IMR-90 (cell line): Measurements from ENCODE around the gene IL17B. TPM values are rescaled to one million over a fixed set of nuclear protein-coding genes. Genes with fewer than 3 reads are reported as not detected.
A peak's percentile ranks its signal among the peaks of the same experiment; 100 is the strongest.

Source experiments
- ATAC-seq: fragments of 200-7000 bp; cut with Tn5 transposase; 2 replicates; pipeline ENCODE4 v1.9.1; 2020; ENCODE audit warnings: low read depth, mild to moderate bottlenecking, moderate library complexity
- BruUV-seq: library from RNA; stranded (reverse); fragments of 400-500 nt; replicated peaks from 2 replicates; lab custom pipeline; 2021; lab: Mats Ljungman, UMichigan
- CTCF ChIA-PET: fragments of 300-600 bp; formaldehyde crosslinking; extraction: SDS; loops from one replicate; lab custom pipeline; 2021; ENCODE audit warnings: antibody characterized with exemption; lab: Yijun Ruan, JAX
- POLR2A ChIA-PET: fragments of 300-600 bp; sonication (Branson Sonifier 250); formaldehyde crosslinking; loops from one replicate; lab custom pipeline; 2022; ENCODE audit warnings: antibody characterized with exemption; ENCODE audit not compliant: unreplicated experiment; lab: Charles Lee
- DNase-seq: peaks from one replicate; pipeline ENCODE4 v3.0.0; 2013
- H2AFZ ChIP-seq: replicated peaks from 2 replicates; pipeline ENCODE3; 2013; ENCODE audit warnings: low read length, mild to moderate bottlenecking; ENCODE audit not compliant: poor library complexity
- H2AK5ac ChIP-seq: 2 replicates; pipeline ENCODE4 v1.6.1; 2013; ENCODE audit warnings: low read depth, low read length, inconsistent platforms
- H2AK9ac ChIP-seq: replicated peaks from 2 replicates; pipeline ENCODE3; 2013; ENCODE audit warnings: mild to moderate bottlenecking, low read depth, low read length, moderate library complexity; ENCODE audit not compliant: poor library complexity
- H2BK120ac ChIP-seq: 2 replicates; pipeline ENCODE4 v1.6.1; 2013; ENCODE audit warnings: low read depth, low read length, inconsistent platforms
- H2BK15ac ChIP-seq: 3 replicates; pipeline ENCODE4 v1.6.1; 2013; ENCODE audit warnings: low read depth, low read length, inconsistent platforms
- H2BK20ac ChIP-seq: 2 replicates; pipeline ENCODE4 v1.6.1; 2013; ENCODE audit warnings: low read depth, mild to moderate bottlenecking, inconsistent platforms, low read length, moderate library complexity
- H2BK5ac ChIP-seq: 2 replicates; pipeline ENCODE4 v1.6.1; 2013; ENCODE audit warnings: mild to moderate bottlenecking, low read depth, low read length, inconsistent platforms; ENCODE audit not compliant: poor library complexity, severe bottlenecking
- H3K14ac ChIP-seq: replicated peaks from 2 replicates; pipeline ENCODE4 v1.6.1; 2013; ENCODE audit warnings: low read depth, low read length, inconsistent platforms
- H3K18ac ChIP-seq: 2 replicates; pipeline ENCODE4 v1.6.1; 2013; ENCODE audit warnings: low read depth, low read length, control low read depth
- H3K23ac ChIP-seq: 2 replicates; pipeline ENCODE4 v1.6.1; 2013; ENCODE audit warnings: low read depth, low read length, inconsistent platforms
- H3K27ac ChIP-seq: 2 replicates; pipeline ENCODE4 v1.5.1; 2013; ENCODE audit warnings: mild to moderate bottlenecking, control low read depth, low read length; ENCODE audit not compliant: insufficient read depth
- H3K27me3 ChIP-seq: 2 replicates; pipeline ENCODE4 v1.6.1; 2013; ENCODE audit warnings: low read length; ENCODE audit not compliant: control insufficient read depth, insufficient read depth
- H3K36me3 ChIP-seq: 2 replicates; pipeline ENCODE4 v1.6.1; 2013; ENCODE audit warnings: low read length, mixed read lengths; ENCODE audit not compliant: control insufficient read depth, insufficient read depth
- H3K4ac ChIP-seq: 2 replicates; pipeline ENCODE4 v1.6.1; 2013; ENCODE audit warnings: low read depth, low read length, inconsistent platforms
- H3K4me1 ChIP-seq: 2 replicates; pipeline ENCODE4 v1.6.1; 2013; ENCODE audit warnings: low read length, mixed read lengths; ENCODE audit not compliant: control insufficient read depth, insufficient read depth
- H3K4me2 ChIP-seq: 2 replicates; pipeline ENCODE4 v1.6.1; 2013; ENCODE audit warnings: low read depth, mild to moderate bottlenecking, control low read depth, low read length, moderate library complexity
- H3K4me3 ChIP-seq: 2 replicates; pipeline ENCODE4 v1.5.1; 2013; ENCODE audit warnings: low read depth, mild to moderate bottlenecking, control low read depth, low read length, moderate library complexity; ENCODE audit not compliant: insufficient read depth
- H3K56ac ChIP-seq: 2 replicates; pipeline ENCODE4 v1.6.1; 2013; ENCODE audit warnings: low read length, inconsistent platforms; ENCODE audit not compliant: insufficient read depth; ENCODE audit errors: extremely low read depth
- H3K79me1 ChIP-seq, 2 experiments: 2 replicates each; pipeline ENCODE4 v1.6.1; 2013; ENCODE audit warnings: low read length in 2 of 2, inconsistent platforms in 1 of 2, low read depth in 1 of 2
- H3K9ac ChIP-seq: 2 replicates; pipeline ENCODE4 v1.6.1; 2013; ENCODE audit warnings: low read depth, low read length, control low read depth
- H3K9me1 ChIP-seq: 2 replicates; pipeline ENCODE4 v1.6.1; 2013; ENCODE audit warnings: low read length, inconsistent platforms; ENCODE audit not compliant: insufficient read depth
- H3K9me3 ChIP-seq: 2 replicates; pipeline ENCODE4 v1.6.1; 2013; ENCODE audit warnings: low read length; ENCODE audit not compliant: control insufficient read depth, insufficient read depth
- H4K20me1 ChIP-seq: 2 replicates; pipeline ENCODE4 v1.6.1; 2013; ENCODE audit warnings: low read length, inconsistent platforms; ENCODE audit not compliant: insufficient read depth
- H4K5ac ChIP-seq: 2 replicates; pipeline ENCODE4 v1.6.1; 2013; ENCODE audit warnings: mild to moderate bottlenecking, low read depth, low read length, control low read depth
- H4K8ac ChIP-seq, 2 experiments: 2 replicates each; pipeline ENCODE4 v1.6.1; 2013; ENCODE audit warnings: low read depth in 2 of 2, low read length in 2 of 2, control low read depth in 1 of 2, inconsistent platforms in 1 of 2
- H4K91ac ChIP-seq: 2 replicates; pipeline ENCODE4 v1.6.1; 2013; ENCODE audit warnings: low read depth, low read length, inconsistent platforms; ENCODE audit not compliant: insufficient read depth
- BHLHE40 ChIP-seq: fragments of 150-350 bp; IDR thresholded peaks from 2 replicates; pipeline ENCODE4 v1.6.1; 2016; ENCODE audit warnings: mild to moderate bottlenecking, low read depth, low read length
- CEBPB ChIP-seq: IDR thresholded peaks from 2 replicates; pipeline ENCODE4 v1.6.1; 2012; ENCODE audit warnings: low read depth, low read length, improper control_type of control experiment
- CHD1 ChIP-seq: IDR thresholded peaks from 2 replicates; pipeline ENCODE4 v1.6.1; 2012; ENCODE audit warnings: low read depth, low read length, improper control_type of control experiment
- FOS ChIP-seq: fragments of 150-350 bp; IDR thresholded peaks from 2 replicates; pipeline ENCODE4 v1.6.1; 2016; ENCODE audit warnings: low read depth, low read length
- MAZ ChIP-seq: IDR thresholded peaks from 2 replicates; pipeline ENCODE4 v1.6.1; 2012; ENCODE audit warnings: low read depth, mild to moderate bottlenecking, low read length, improper control_type of control experiment, moderate library complexity, borderline replicate concordance
- NFE2L2 ChIP-seq: fragments of 150-350 bp; IDR thresholded peaks from 2 replicates; pipeline ENCODE4 v1.6.1; 2016; ENCODE audit warnings: low read depth, mild to moderate bottlenecking, low read length
- POLR2A ChIP-seq: IDR thresholded peaks from 2 replicates; pipeline ENCODE4 v1.6.1; 2012; ENCODE audit warnings: mild to moderate bottlenecking, low read depth, low read length
- RAD21 ChIP-seq: IDR thresholded peaks from 2 replicates; pipeline ENCODE4 v1.6.1; 2012; ENCODE audit warnings: low read length, improper control_type of control experiment
- RCOR1 ChIP-seq: IDR thresholded peaks from 2 replicates; pipeline ENCODE4 v1.6.1; 2012; ENCODE audit warnings: mild to moderate bottlenecking, low read length, improper control_type of control experiment; ENCODE audit not compliant: insufficient replicate concordance
- WGBS, 2 experiments: methylation state at CpG; one replicate each; pipeline versions ENCODE4 v1.1.5 to v1.1.7; 2013; ENCODE audit warnings: missing lambda C conversion rate in 2 of 2; ENCODE audit not compliant: insufficient read length in 1 of 2; ENCODE audit errors: extremely low coverage in 2 of 2; 5-methylcytosine and 5-hydroxymethylcytosine counted together
- dilution Hi-C: fragments of 300-500 bp; cut with HindIII; formaldehyde crosslinking; loops from one replicate; pipeline ENCODE4 v1.14.3; 2018; ENCODE audit warnings: low sequenced_read_pairs; ENCODE audit not compliant: unreplicated experiment
- in situ Hi-C: fragments of 300-500 bp; cut with MboI; formaldehyde crosslinking; loops from 3 replicates; pipeline ENCODE4 v1.14.3; 2019; ENCODE audit warnings: low sequenced_read_pairs, inconsistent platforms, mixed read lengths
- intact Hi-C: fragments of 100-400 bp; cut with micrococcal nuclease; formaldehyde crosslinking; loops from 2 replicates; pipeline ENCODE4 v1.10.0; 2022
- polyA plus RNA-seq, 3 experiments: library from polyadenylated mRNA; depleted of rRNA; stranded (reverse); fragments of >200 nt; gene quantifications; 2 replicates each; pipeline ENCODE4 v1.2.3, GENCODE V29; 2012; ENCODE audit warnings: low replicate concordance in 1 of 3
- total RNA-seq: library from RNA; depleted of rRNA; stranded (reverse); fragments of >200 nt; gene quantifications from 2 replicates; pipeline ENCODE4 v1.2.3, GENCODE V29; 2012
- TF ChIP-seq, protein P1 (sequence below): conservative IDR thresholded peaks from 2 replicates; pipeline ENCODE4 v1.5.1; 2012; ENCODE audit warnings: mild to moderate bottlenecking, low read depth, low read length, improper control_type of control experiment
- TF ChIP-seq, protein P2 (sequence below): fragments of 150-350 bp; IDR thresholded peaks from 2 replicates; pipeline ENCODE4 v1.6.1; 2016; ENCODE audit warnings: low read depth, mild to moderate bottlenecking, low read length, moderate library complexity, borderline replicate concordance

IL17B gene
- total and polyA plus RNA-seq, 2 of the 4 experiments (the other 2 are of a cell fraction) = 0.31 TPM; not detected in 1

DNA sequence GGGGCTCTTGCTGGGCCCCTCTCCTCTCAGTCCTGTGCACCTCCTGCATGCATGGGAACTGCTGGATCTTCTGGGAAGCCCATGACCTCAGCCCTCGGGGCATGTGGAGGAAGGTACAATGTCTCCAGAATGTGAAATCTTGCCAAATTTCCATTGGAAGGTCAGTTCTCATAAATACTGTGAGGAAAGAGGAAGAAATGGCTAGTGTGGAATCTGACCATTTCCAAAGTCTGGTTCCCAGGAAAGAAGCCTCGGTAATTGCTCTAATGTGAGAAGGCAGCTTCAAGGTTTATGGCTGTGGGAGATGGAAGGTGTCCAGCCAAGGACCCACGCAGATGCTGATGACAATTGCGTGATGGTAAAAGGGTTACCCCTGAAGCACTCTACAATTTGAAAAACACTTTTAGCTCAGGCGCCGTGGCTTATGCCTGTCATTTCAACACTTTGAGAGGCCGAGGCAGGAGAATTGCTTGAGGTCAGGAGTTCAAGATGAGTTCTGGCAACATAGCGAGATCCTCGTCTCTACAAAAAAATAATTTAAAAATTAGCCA lies 8.1 kb upstream of the IL17B start:
- H2BK20ac ChIP-seq = peak overlapping the region; percentile 51; the same call in 1 of the 2 replicates
- peak overlapping the region; percentile 7; the same call in 1 of the 2 replicates for H3K4ac ChIP-seq
- H3K27me3 ChIP-seq = no peaks in the 10 kb centered on the region
- no peaks in the 10 kb centered on the region for H3K36me3 ChIP-seq
- no peak overlapping the region for H3K4me3 ChIP-seq
- ChIA-PET CTCF (interaction anchor here (1.2 to 3.1 kb wide), 4 partner anchors 19 to 49 kb away, joined by 6 to 11 read pairs (median 8); no protein-coding TSS in a partner anchor), POLR2A (no interaction called here)
- WGBS, 2 experiments = 14% methylated on average over 1 of the region's 9 CpGs; no CpG with 5 or more reads in 1 of the 2 experiments
- H3K9ac ChIP-seq = no peak overlapping the region
- dilution Hi-C loops = no loop called here
- H3K14ac ChIP-seq = peak overlapping the region; percentile 11
- no TSS peak for BruUV-seq
- H3K4me2 ChIP-seq = no peak overlapping the region
- H4K5ac ChIP-seq = 0 out of 2 replicates have a peak overlapping the region, but pooled peaks have one; percentile 61
- peaks cover 5 to 11% of the 10 kb centered on the region in 2 experiments; a peak in 1 of 4 replicates for H3K79me1 ChIP-seq
- H3K9me3 ChIP-seq = peaks cover 2% of the 10 kb centered on the region
- peak overlapping the region in 1 of 2 experiments; percentile 8; a peak in 1 of 4 replicates for H4K8ac ChIP-seq
- H2BK5ac ChIP-seq = no peak overlapping the region
- peaks cover 26% of the 10 kb centered on the region for H3K4me1 ChIP-seq
- peak overlapping the region; percentile 72; the same call in 1 of the 2 replicates for H3K23ac ChIP-seq
- TF ChIP-seq, protein P1, sequence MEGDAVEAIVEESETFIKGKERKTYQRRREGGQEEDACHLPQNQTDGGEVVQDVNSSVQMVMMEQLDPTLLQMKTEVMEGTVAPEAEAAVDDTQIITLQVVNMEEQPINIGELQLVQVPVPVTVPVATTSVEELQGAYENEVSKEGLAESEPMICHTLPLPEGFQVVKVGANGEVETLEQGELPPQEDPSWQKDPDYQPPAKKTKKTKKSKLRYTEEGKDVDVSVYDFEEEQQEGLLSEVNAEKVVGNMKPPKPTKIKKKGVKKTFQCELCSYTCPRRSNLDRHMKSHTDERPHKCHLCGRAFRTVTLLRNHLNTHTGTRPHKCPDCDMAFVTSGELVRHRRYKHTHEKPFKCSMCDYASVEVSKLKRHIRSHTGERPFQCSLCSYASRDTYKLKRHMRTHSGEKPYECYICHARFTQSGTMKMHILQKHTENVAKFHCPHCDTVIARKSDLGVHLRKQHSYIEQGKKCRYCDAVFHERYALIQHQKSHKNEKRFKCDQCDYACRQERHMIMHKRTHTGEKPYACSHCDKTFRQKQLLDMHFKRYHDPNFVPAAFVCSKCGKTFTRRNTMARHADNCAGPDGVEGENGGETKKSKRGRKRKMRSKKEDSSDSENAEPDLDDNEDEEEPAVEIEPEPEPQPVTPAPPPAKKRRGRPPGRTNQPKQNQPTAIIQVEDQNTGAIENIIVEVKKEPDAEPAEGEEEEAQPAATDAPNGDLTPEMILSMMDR = no peak
- TF ChIP-seq RCOR1 (no peak), FOS (no peak), RAD21 (no peak), CEBPB (no peak), NFE2L2 (no peak), MAZ (no peak), CHD1 (no peak), POLR2A (no peak), BHLHE40 (no peak)
- TF ChIP-seq, protein P2, sequence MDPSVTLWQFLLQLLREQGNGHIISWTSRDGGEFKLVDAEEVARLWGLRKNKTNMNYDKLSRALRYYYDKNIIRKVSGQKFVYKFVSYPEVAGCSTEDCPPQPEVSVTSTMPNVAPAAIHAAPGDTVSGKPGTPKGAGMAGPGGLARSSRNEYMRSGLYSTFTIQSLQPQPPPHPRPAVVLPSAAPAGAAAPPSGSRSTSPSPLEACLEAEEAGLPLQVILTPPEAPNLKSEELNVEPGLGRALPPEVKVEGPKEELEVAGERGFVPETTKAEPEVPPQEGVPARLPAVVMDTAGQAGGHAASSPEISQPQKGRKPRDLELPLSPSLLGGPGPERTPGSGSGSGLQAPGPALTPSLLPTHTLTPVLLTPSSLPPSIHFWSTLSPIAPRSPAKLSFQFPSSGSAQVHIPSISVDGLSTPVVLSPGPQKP = no peak
- H4K91ac ChIP-seq = peak overlapping the region; percentile 50; the same call in 1 of the 2 replicates
- peak overlapping the region; percentile 80 for H3K18ac ChIP-seq
- H3K27ac ChIP-seq = peak overlapping the region; percentile 60; the same call in 1 of the 2 replicates
- in situ Hi-C loops = loop anchor here (5.0 kb wide), 1 partner anchor 45 kb away; no protein-coding TSS in a partner anchor
- peak overlapping the region; percentile 47 for H2BK120ac ChIP-seq
- ATAC-seq (peak; percentile 21), DNase-seq (peak; percentile 70)
- H2AK5ac ChIP-seq = peak overlapping the region; percentile 83
- intact Hi-C loops = no loop called here
- no peak overlapping the region for H3K56ac ChIP-seq
- no peak overlapping the region for H2AFZ ChIP-seq
- H4K20me1 ChIP-seq = no peaks in the 10 kb centered on the region; the same call in 1 of the 2 replicates
- 0 out of 3 replicates have a peak overlapping the region, but pooled peaks have one; percentile 6 for H2BK15ac ChIP-seq
- peaks cover 9% of the 10 kb centered on the region for H3K9me1 ChIP-seq
- H2AK9ac ChIP-seq = no peak overlapping the region
